AG04449 (cell line): Measurements from ENCODE around the gene GRAP.

Experiments
- CTCF ChIA-PET: fragments of 350-600 bp; formaldehyde crosslinking; extraction: SDS; loops from one replicate; lab custom pipeline; 2021; ENCODE audit warnings: antibody characterized with exemption; lab: Yijun Ruan, JAX
- POLR2A ChIA-PET: fragments of 400-600, 350-600 bp; formaldehyde crosslinking; extraction: SDS; loops from one replicate; lab custom pipeline; 2020; ENCODE audit warnings: antibody characterized with exemption, inconsistent platforms; lab: Yijun Ruan, JAX
- DNase-seq: peaks from one replicate; pipeline ENCODE4 v3.0.0-alpha.2; 2010; ENCODE audit warnings: low read depth, low spot score
- H3K4me3 ChIP-seq: 2 replicates; pipeline ENCODE4 v1.5.1; 2011; ENCODE audit warnings: low read depth, mild to moderate bottlenecking, control low read depth, low read length
- CTCF ChIP-seq: IDR thresholded peaks from one replicate; pipeline ENCODE4 v1.5.1; 2011; ENCODE audit warnings: mild to moderate bottlenecking, moderate library complexity, low read length, control low read depth, inconsistent platforms; ENCODE audit not compliant: insufficient read depth; ENCODE audit errors: missing control alignments

GRAP gene

GRCh38 chr17:19010729-19011505 is 35.8 kb downstream of the GRAP start:
- H3K4me3 ChIP-seq: no peak overlapping the region
- POLR2A ChIA-PET: no interaction called here
- no peak for TF ChIP-seq CTCF
- no peak for DNase-seq
- CTCF ChIA-PET: interaction anchor here (1.2 kb wide), 1 partner anchor 50 kb away, joined by 4 read pairs; no protein-coding TSS in a partner anchor

DNA sequence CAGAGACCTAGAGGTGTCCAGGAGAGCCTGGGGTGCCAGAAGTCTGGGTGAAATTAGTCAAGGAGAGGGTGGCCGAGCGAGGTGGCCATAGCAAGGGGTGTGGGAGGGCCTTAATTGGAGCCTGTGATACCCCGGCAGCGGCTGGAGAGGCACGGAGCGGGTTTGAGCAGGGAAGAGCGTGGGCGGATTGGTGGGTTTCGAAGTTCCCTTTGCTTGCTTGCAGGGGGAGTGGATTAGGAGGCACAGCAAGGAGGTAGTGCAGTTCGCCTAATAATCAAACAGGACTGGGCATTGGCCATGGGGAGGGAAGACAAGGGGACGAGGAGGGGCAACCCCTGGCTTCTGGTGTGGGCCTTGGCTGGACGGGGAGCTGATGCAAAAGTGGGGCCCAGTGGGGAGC is 36.8 kb downstream of the GRAP start:
- no peak for TF ChIP-seq CTCF
- POLR2A ChIA-PET: no interaction called here

GRCh38 chr17:19006698-19007097 is 40.1 kb downstream of the GRAP start:
- ChIA-PET POLR2A (no interaction called here), CTCF (interaction anchor here (1.3 kb wide), 1 partner anchor 45 kb away, joined by 4 read pairs; no protein-coding TSS in a partner anchor)
- no peak for DNase-seq
- no peak for TF ChIP-seq CTCF
- H3K4me3 ChIP-seq: no peak overlapping the region

More for the DNA sequence above, 36.8 kb downstream of the GRAP start:
- CTCF ChIA-PET: no interaction called here
- no peak overlapping the region for H3K4me3 ChIP-seq
- no peak for DNase-seq

- ChIA-PET CTCF (interaction anchor here (1.2 to 1.3 kb wide), 2 partner anchors 43 to 45 kb away, joined by 3 to 4 read pairs; no protein-coding TSS in a partner anchor), POLR2A (no interaction called here)
- no peak overlapping the region for H3K4me3 ChIP-seq
- no peak for DNase-seq
- TF ChIP-seq CTCF: no peak
Measured at GRCh38 chr17:19005789-19006430, 40.8 kb downstream of the GRAP start.

GRCh38 chr17:19005137-19005773 is 41.5 kb downstream of the GRAP start:
- H3K4me3 ChIP-seq: peak overlapping the region; percentile 63
- no peak for DNase-seq
- POLR2A ChIA-PET: interaction anchor here (1.4 kb wide), 1 partner anchor 44 kb away, joined by 3 read pairs; no protein-coding TSS in a partner anchor
- CTCF ChIA-PET: interaction anchor here (1.2 to 2.7 kb wide), 2 partner anchors 43 to 44 kb away, joined by 3 to 15 read pairs; no protein-coding TSS in a partner anchor
- no peak for TF ChIP-seq CTCF
